OCI-M2 (cell line): ENCODE results near the gene NOP53.
"Not testable (repeated sequence)": the region's sequence is repeated elsewhere in the genome, so short reads cannot be mapped to it uniquely, and the experiment has no call there.

Experiments
- DNase-seq: peaks from one replicate; lab custom pipeline; 2025; ENCODE audit not compliant: unreplicated experiment; lab: John Stamatoyannopoulos, UW

NOP53 gene

GRCh38 chr19:47752440-47753211 is 7.3 kb downstream of the NOP53 start:
- no peak for DNase-seq

GRCh38 chr19:47754206-47755064 is 9.1 kb downstream of the NOP53 start:
- no peak for DNase-seq

GRCh38 chr19:47755065-47755761 is 9.9 kb downstream of the NOP53 start:
- DNase-seq, result no peak

- no peak for DNase-seq
These were observed 10.6 kb downstream of the NOP53 start for GRCh38 chr19:47755762-47756626.

GRCh38 chr19:47756627-47756929 is 11.2 kb downstream of the NOP53 start:
- no peak for DNase-seq

GRCh38 chr19:47756953-47757608 is 11.7 kb downstream of the NOP53 start:
- DNase-seq, result no peak

GRCh38 chr19:47757617-47758442 is 12.5 kb downstream of the NOP53 start:
- DNase-seq, result no peak

- DNase-seq, result no peak
These were observed 13.1 kb downstream of the NOP53 start for GRCh38 chr19:47758443-47758804.

- DNase-seq, result no peak
These were observed 15.3 kb downstream of the NOP53 start for GRCh38 chr19:47760632-47760999.

GRCh38 chr19:47761566-47761965 is 16.2 kb downstream of the NOP53 start:
- no peak for DNase-seq

- DNase-seq, result no peak
These were observed 16.8 kb downstream of the NOP53 start for GRCh38 chr19:47762151-47762550.

GRCh38 chr19:47762615-47763308 is 17.4 kb downstream of the NOP53 start:
- DNase-seq, result no peak

- not testable (repeated sequence) for DNase-seq
These were observed 19.4 kb downstream of the NOP53 start for GRCh38 chr19:47764705-47765104.

GRCh38 chr19:47765523-47766358 is 20.4 kb downstream of the NOP53 start:
- no peak for DNase-seq

- no peak for DNase-seq
These were observed 20.9 kb downstream of the NOP53 start for GRCh38 chr19:47766359-47766620.

- no peak for DNase-seq
These were observed 21.3 kb downstream of the NOP53 start for GRCh38 chr19:47766670-47767069.

- no peak for DNase-seq
These were observed 22.0 kb downstream of the NOP53 start for GRCh38 chr19:47767349-47767748.

- DNase-seq, result no peak
These were observed 23.3 kb downstream of the NOP53 start for GRCh38 chr19:47768604-47769003.
